HG03196 (cell line): Measurements from ENCODE around the gene IFNGR1.
"Not testable (repeated sequence)": the region's sequence is repeated elsewhere in the genome, so short reads cannot be mapped to it uniquely, and the experiment has no call there.

Source experiments
- ATAC-seq: cut with Tn5 transposase; IDR thresholded peaks from one replicate; pipeline ENCODE4 v1.9.1; 2021; ENCODE audit not compliant: unreplicated experiment

The IFNGR1 gene

DNA sequence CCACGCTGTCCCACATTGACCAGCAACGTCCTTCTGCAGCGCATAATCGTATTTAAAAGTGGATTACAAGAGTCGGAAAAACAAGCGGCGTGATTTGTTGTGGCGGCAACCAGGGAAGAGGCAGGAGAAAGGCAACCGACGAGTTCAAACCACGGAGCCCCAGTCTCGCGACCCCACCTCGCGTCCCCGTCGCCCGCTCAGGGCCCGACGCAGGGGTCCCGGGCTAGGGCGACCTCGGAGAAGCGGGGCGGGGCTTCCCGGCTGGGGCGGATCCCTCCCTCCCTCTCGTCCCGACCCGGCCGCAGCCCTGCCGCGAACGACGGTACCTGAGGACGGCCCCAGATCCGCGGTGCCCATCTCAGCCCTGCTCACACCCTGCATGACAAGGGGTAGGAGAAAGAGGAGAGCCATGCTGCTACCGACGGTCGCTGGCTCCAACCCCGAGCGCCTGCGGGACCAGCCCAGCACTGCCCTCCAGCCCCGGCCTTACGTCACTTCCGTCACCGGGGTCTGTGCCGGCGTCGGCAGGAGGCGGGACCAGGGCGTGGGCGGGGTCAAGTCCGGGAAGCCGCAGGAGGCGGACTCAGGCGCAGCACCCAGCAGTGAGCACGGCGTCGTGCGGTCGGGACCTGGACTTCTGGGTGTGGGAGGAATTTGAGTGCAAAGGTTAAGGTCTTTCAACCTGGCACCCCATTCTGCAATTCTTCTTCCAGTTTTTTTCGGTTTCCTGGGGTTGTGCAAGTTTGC is at the start of gene IFNGR1:
Gene IFNGR1 (minus strand): TSS at position 469 of the 747 bp plus-strand sequence. CDS start 58 bp downstream, at position 411.
- peak; percentile 93 for ATAC-seq

- no peak for ATAC-seq
Observed at GRCh38 chr6:137268911-137269310, 49.7 kb upstream of the IFNGR1 start.

GRCh38 chr6:137266309-137266586 is 47.1 kb upstream of the IFNGR1 start:
- no peak for ATAC-seq

- ATAC-seq = no peak
Observed at GRCh38 chr6:137265561-137266308, 46.5 kb upstream of the IFNGR1 start.

- ATAC-seq = no peak
Observed at GRCh38 chr6:137264311-137265075, 45.3 kb upstream of the IFNGR1 start.

GRCh38 chr6:137261761-137262160 is 42.6 kb upstream of the IFNGR1 start:
- ATAC-seq = no peak

DNA sequence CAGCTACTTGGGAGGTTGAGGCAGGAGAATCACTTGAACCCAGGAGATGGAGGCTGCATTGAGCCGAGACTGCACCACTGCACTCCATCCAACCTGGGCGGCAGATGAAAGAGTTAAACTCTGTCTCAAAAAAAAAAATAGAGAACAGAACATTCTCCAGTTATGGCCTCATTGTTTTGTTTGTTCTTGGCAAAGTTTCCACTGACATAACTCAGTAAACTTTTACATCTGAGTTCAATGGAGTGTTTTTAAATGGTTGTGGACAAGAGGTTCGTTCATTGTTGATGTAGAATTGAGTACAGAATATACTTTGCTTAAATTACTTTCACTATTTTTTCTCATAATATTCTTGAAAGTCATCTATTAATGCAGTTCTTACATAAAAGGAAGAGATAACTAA is 42.2 kb upstream of the IFNGR1 start:
- ATAC-seq = no peak

GRCh38 chr6:137260217-137260616 is 41.0 kb upstream of the IFNGR1 start:
- no peak for ATAC-seq

DNA sequence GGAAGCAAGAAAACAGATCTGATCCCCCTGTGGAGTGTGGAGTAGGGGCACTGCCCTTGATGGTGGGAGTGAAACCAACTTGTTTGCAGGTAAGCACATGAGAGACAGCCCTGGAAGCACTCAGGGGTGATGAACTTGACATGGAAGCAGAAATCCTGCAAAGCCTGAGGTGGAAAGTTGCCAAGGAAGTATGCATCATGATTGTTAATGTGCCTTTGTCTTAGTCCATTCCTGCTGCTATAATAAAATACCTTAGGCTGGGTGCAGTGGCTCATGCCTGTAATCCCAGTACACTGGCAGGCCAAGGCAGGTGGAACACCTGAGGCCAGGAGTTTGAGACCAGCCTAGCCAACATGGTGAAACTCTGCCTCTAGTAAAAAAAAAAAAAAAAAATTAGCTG is 40.2 kb upstream of the IFNGR1 start:
- ATAC-seq = no peak

DNA sequence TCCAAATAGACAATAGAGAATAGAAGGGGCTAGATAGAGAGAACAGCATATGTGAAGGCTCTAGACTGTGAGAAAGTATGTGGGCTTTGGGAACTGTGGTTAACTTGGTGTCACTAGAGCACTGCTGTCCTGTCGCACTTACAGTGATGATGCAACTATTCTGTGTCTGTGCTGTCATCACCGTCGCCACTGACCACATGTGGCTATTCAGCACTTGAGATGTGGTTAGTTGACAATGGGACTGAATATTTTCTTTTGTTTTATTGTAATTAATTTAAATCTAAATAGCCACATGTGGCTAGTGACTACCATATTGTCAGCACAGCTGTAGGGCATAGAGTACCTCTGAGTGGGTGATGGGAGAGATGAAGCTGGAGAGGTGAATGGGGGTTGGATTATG is 39.0 kb upstream of the IFNGR1 start:
- ATAC-seq = no peak

- ATAC-seq = no peak
Observed at GRCh38 chr6:137256350-137257103, 37.3 kb upstream of the IFNGR1 start.

DNA sequence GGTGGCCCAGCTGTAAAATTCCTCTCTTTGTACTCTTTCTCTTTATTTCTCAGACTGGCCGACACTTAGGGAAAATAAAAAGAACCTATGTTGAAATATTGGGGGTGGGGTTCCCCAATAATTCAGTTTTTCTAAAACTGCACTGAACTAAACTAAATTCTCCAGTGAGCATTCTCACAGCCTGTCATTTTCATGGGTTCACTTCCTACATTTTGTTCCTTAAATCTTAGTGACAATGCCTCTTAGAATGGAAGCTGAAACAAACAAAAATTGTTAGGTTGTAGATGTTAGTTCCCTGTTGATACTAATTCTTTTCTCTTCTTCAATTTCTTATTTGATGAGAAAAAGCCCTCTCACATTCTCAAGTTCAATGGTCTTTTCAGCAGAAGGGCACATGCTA is 35.8 kb upstream of the IFNGR1 start:
- ATAC-seq = no peak

DNA sequence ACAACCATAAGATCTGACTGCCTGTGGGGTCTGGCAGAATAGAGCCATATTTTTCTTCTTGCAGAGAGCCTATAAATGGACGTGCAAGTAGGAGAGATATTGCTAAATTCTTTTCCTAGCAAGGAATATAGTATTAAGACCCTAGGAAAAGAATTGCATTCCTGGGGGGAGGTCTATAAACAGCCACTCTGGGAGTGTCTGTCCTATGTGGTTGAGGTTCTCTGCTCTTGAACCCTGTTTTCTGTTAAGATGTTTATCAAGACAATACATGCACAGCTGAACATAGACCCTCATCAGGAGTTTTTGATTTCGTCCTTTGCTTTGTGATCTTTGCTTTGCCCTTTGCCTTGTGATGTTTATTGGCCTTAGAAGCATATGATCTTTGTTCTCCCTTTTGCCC is 35.2 kb upstream of the IFNGR1 start:
- ATAC-seq = not testable (repeated sequence)

DNA sequence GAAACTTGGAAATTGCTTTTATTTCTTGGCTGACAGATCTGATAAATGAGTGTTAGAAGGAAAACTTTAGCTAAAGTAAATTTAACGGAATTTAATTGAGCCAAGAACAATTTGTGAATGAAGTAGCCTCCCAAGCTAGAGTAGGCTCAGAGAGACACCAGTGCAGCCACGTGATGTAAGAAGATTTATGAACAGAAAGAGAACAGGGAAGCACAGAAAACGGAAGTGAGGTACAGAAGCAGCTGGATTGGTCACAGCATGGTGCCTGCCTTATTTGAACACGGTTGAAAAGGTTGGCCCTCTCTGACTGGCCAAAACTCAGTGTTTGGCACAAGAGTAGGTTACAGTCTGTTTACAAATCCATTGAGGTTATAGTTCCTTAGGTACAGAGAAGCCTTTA is 29.5 kb upstream of the IFNGR1 start:
- no peak for ATAC-seq

GRCh38 chr6:137247724-137248123 is 28.5 kb upstream of the IFNGR1 start:
- ATAC-seq = no peak

GRCh38 chr6:137246791-137247202 is 27.6 kb upstream of the IFNGR1 start:
- no peak for ATAC-seq

DNA sequence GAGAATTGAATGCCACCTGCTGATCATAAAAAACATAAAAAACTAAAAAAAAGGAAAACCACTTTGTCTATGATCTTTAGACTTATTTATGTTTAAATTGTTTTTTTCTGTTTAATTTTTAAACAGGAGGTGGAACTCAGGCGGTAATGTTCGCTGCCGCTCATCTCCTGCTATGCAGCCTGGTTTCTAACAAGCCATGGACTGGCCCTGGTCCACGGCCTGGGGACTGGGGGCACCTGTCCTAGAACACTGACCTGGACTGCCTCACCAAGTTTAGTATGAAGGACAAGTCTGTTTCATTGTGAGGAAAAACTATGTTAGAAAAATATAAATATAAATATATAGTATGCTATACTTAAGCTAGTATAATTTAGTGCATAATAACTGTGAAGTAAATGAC is 27.0 kb upstream of the IFNGR1 start:
- no peak for ATAC-seq

DNA sequence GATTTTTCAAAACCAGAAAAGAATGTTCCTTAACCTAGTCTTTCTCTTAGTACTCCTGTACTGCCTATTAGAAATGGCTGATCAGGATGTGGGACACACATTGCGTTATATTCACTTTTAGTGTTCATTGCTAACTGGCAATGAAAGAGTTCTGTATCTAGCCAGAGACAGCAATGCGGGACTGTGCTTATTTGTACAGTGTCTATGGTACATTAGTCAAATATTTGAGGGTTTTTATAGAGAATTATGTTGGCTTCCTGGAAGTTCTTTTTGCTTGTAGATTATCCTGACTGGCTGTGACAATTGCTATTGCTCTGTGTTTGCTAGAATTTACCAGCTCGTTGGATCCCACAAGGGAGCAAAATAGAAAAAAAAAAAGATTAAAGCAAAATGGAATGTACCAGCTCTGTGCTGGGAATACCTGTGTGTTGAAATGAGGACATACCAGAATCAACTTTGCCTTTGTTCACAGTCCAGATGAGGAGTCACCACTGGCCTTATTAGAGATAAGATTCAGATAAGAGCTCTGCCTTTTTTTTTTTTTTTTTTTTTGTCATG is 22.4 kb upstream of the IFNGR1 start:
- no peak for ATAC-seq

- no peak for ATAC-seq
Observed at GRCh38 chr6:137240168-137240567, 21.0 kb upstream of the IFNGR1 start.

DNA sequence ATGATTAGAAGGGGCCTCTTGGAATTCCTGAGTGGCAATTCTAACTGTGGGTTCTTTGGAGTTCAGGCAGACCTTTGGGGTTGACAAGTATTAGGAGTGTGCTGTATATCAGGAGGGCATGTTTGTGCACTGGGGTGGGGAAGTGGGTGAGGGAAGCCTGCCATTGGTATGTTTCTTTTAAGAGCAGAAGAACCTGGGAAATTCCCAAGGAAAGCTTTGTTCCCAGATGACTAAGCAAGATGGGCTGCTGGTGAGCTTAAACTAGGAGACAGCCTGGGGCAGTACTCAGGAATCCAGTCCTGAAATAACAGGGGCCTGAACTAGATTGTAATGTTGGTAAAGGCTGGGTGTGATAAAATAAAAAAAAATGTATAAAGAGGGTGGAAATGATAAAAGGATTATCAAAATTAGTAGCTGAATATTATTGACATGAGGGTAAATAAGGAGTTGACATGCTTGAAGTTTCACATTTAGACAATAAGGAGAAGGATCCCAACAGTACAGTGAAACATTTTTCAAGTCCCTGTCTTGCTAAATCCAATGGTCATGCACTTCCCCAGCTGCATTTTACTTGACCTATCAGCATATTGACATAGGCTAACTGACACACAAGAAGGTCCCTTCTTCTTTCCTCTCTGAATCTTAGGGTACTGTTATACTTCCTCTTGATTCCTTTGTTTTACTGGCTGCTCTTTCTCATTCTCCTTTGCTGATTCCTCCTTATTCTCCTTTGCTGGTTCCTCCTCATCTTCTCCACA is 18.4 kb upstream of the IFNGR1 start:
- no peak for ATAC-seq
